Tibial nerve (tissue), 4 donors: ENCODE results near the gene NOVA2.

Source experiments
- CTCF ChIP-seq, 5 experiments: fragments of 200-600 bp in 3 of 5; fragments of 450-650 bp in 2 of 5; sonication (generic) in 3 of 5; IDR thresholded peaks; one replicate each; pipeline ENCODE4 v1.5.1; 2016 to 2019; ENCODE audit warnings: antibody characterized with exemption in 5 of 5, mild to moderate bottlenecking in 3 of 5, moderate library complexity in 2 of 5
- EP300 ChIP-seq, 2 donors: sonication (generic); formaldehyde crosslinking; IDR thresholded peaks; one replicate each; pipeline ENCODE4 v1.6.1; 2017; ENCODE audit warnings: antibody characterized with exemption in 2 of 2, mild to moderate bottlenecking in 1 of 2
- POLR2A ChIP-seq, 2 donors: fragments of 450-650 bp; IDR thresholded peaks; one replicate each; pipeline ENCODE4 v1.6.1; 2017; ENCODE audit warnings: antibody characterized with exemption in 2 of 2, mild to moderate bottlenecking in 2 of 2, moderate library complexity in 2 of 2

- TF ChIP-seq CTCF (IDR thresholded peaks at IDR 0.05), result no peak
- no peak for TF ChIP-seq POLR2A (IDR thresholded peaks at IDR 0.05)
- TF ChIP-seq EP300 (IDR thresholded peaks at IDR 0.05), result no peak
Observed at GRCh38 chr19:45998834-45999233, 25.2 kb upstream of the NOVA2 start.
